ENCODE results near the gene SBF2.
"Not testable (repeated sequence)": the region's sequence is repeated elsewhere in the genome, so short reads cannot be mapped to it uniquely, and the experiment has no call there.

Gene SBF2

GRCh38 chr11:9962722-9963121 lies 331.3 kb downstream of the SBF2 start:
- DNase-seq = no peak

- no peak for DNase-seq
These were observed 336.9 kb downstream of the SBF2 start for GRCh38 chr11:9957072-9957471.

GRCh38 chr11:9956483-9956882 lies 337.5 kb downstream of the SBF2 start:
- no peak for DNase-seq

- no peak for DNase-seq
These were observed 338.6 kb downstream of the SBF2 start for GRCh38 chr11:9955391-9955790.

- no peak for DNase-seq
These were observed 339.9 kb downstream of the SBF2 start for GRCh38 chr11:9953994-9954626.

- no peak for DNase-seq
These were observed 341.4 kb downstream of the SBF2 start for GRCh38 chr11:9952511-9953196.

GRCh38 chr11:9951807-9952206 lies 342.2 kb downstream of the SBF2 start:
- peak in 2 of 56 donors; percentile 2 to 8 for DNase-seq

- DNase-seq = no peak
These were observed 343.6 kb downstream of the SBF2 start for GRCh38 chr11:9950462-9950861.

- no peak for DNase-seq
These were observed 346.7 kb downstream of the SBF2 start for GRCh38 chr11:9947231-9947864.

GRCh38 chr11:9945680-9946079 lies 348.3 kb downstream of the SBF2 start:
- DNase-seq = not testable (repeated sequence)

GRCh38 chr11:9943386-9944110 lies 350.5 kb downstream of the SBF2 start:
- DNase-seq = no peak

GRCh38 chr11:9941991-9942390 lies 352.0 kb downstream of the SBF2 start:
- no peak for DNase-seq

GRCh38 chr11:9939150-9939549 lies 354.9 kb downstream of the SBF2 start:
- DNase-seq = not testable (repeated sequence)

GRCh38 chr11:9936754-9937153 lies 357.3 kb downstream of the SBF2 start:
- no peak for DNase-seq

- DNase-seq = not testable (repeated sequence)
These were observed 361.2 kb downstream of the SBF2 start for GRCh38 chr11:9932843-9933242.

- DNase-seq = not testable (repeated sequence)
These were observed 363.3 kb downstream of the SBF2 start for GRCh38 chr11:9930562-9931331.

GRCh38 chr11:9927670-9928069 lies 366.3 kb downstream of the SBF2 start:
- DNase-seq = no peak

- no peak for DNase-seq
These were observed 370.7 kb downstream of the SBF2 start for GRCh38 chr11:9923280-9923679.

- peak in 2 of 56 donors; percentile 2 to 8 for DNase-seq
These were observed 371.2 kb downstream of the SBF2 start for GRCh38 chr11:9922806-9923205.

- DNase-seq = no peak
These were observed 377.5 kb downstream of the SBF2 start for GRCh38 chr11:9916480-9916879.

GRCh38 chr11:9914064-9914463 lies 380.0 kb downstream of the SBF2 start:
- no peak for DNase-seq

Measured in amygdala (tissue), 56 donors.